SU-DHL-6 (cell line): Measurements from ENCODE around the gene CTU2.

Source experiments
- H2AFZ ChIP-seq: fragments of 200-600 bp; sonication (generic); 2 replicates; pipeline ENCODE4 v1.6.1; 2014; ENCODE audit warnings: low read depth, mild to moderate bottlenecking, moderate library complexity, mixed read lengths, antibody characterized with exemption, low read length; ENCODE audit not compliant: severe bottlenecking
- H3F3A ChIP-seq: fragments of 200-600 bp; shearing (Covaris generic); 2 replicates; pipeline ENCODE4 v1.6.0; 2016; ENCODE audit warnings: antibody characterized with exemption, mild to moderate bottlenecking; ENCODE audit not compliant: insufficient read depth
- H3K27ac ChIP-seq: fragments of 200-600 bp; sonication (generic); 2 replicates; pipeline ENCODE4 v1.5.1; 2016; ENCODE audit warnings: low read depth, mild to moderate bottlenecking, low read length, moderate library complexity, mixed read lengths
- H3K27me3 ChIP-seq: fragments of 200-600 bp; sonication (generic), shearing (Covaris generic); 2 replicates; pipeline ENCODE4 v1.6.0; 2014; ENCODE audit warnings: mild to moderate bottlenecking, low read length
- H3K36me3 ChIP-seq: fragments of 200-600 bp; sonication (generic); 2 replicates; pipeline ENCODE4 v1.6.1; 2014; ENCODE audit warnings: mild to moderate bottlenecking, low read length, mixed read lengths
- H3K4me2 ChIP-seq: fragments of 300-600, 200-600 bp; shearing (Covaris generic), sonication (generic); 2 replicates; pipeline ENCODE4 v1.6.0; 2014; ENCODE audit warnings: low read length, low read depth, mild to moderate bottlenecking; ENCODE audit not compliant: poor library complexity, severe bottlenecking
- H3K4me3 ChIP-seq: fragments of 200-600 bp; sonication (generic); 2 replicates; pipeline ENCODE4 v1.5.1; 2014; ENCODE audit warnings: antibody characterized with exemption, low read length, mild to moderate bottlenecking, mixed read lengths; ENCODE audit not compliant: insufficient read depth, poor library complexity, severe bottlenecking
- H3K79me2 ChIP-seq: fragments of 200-600 bp; sonication (generic); 2 replicates; pipeline ENCODE4 v1.6.1; 2014; ENCODE audit warnings: mild to moderate bottlenecking, low read length, moderate library complexity; ENCODE audit not compliant: insufficient read depth
- H3K9ac ChIP-seq: fragments of 200-600 bp; sonication (generic); 2 replicates; pipeline ENCODE4 v1.7.0; 2014; ENCODE audit warnings: mild to moderate bottlenecking, low read length
- H3K9me2 ChIP-seq: fragments of 200-600 bp; sonication (generic); replicated peaks from 2 replicates; pipeline ENCODE4 v1.6.1; 2014; ENCODE audit warnings: low read length; ENCODE audit not compliant: insufficient read depth
- H3K9me3 ChIP-seq: fragments of 200-600 bp; sonication (generic); 2 replicates; pipeline ENCODE4 v1.6.1; 2014; ENCODE audit warnings: low read length, mixed read lengths; ENCODE audit not compliant: insufficient read depth
- H4K20me1 ChIP-seq: fragments of 200-600 bp; sonication (generic); 2 replicates; pipeline ENCODE4 v1.6.1; 2014; ENCODE audit warnings: low read depth, mild to moderate bottlenecking, antibody characterized with exemption, low read length, moderate library complexity, mixed read lengths
- CTCF ChIP-seq: fragments of 200-600 bp; sonication (generic); IDR thresholded peaks from one replicate; pipeline ENCODE4 v1.5.1; 2017; ENCODE audit warnings: antibody characterized with exemption, mild to moderate bottlenecking, low read length, moderate library complexity; ENCODE audit not compliant: insufficient read depth, poor library complexity, severe bottlenecking
- EZH2phosphoT487 ChIP-seq: fragments of 200-600 bp; sonication (generic), shearing (Covaris generic); conservative IDR thresholded peaks from 2 replicates; pipeline ENCODE4 v1.6.1; 2018; ENCODE audit warnings: mild to moderate bottlenecking, antibody characterized with exemption, low read length, moderate library complexity, mixed read lengths

Gene CTU2

GRCh38 chr16:88761830-88762229, 55.5 kb downstream of the CTU2 start:
- H3K4me2 ChIP-seq, result no peak overlapping the region
- no peaks in the 10 kb centered on the region for H3K9me3 ChIP-seq
- no peaks in the 10 kb centered on the region for H3F3A ChIP-seq
- no peaks in the 10 kb centered on the region for H3K79me2 ChIP-seq
- H3K27me3 ChIP-seq, result no peaks in the 10 kb centered on the region
- H3K9ac ChIP-seq, result no peak overlapping the region
- H3K9me2 ChIP-seq, result no peaks in the 10 kb centered on the region
- H3K27ac ChIP-seq, result no peak overlapping the region
- H3K4me3 ChIP-seq, result no peak overlapping the region
- H2AFZ ChIP-seq, result no peak overlapping the region
- H4K20me1 ChIP-seq, result no peaks in the 10 kb centered on the region
- TF ChIP-seq EZH2phosphoT487, result no peak
- no peak for TF ChIP-seq CTCF
- no peaks in the 10 kb centered on the region for H3K36me3 ChIP-seq

GRCh38 chr16:88762258-88762870, 56.1 kb downstream of the CTU2 start:
- Histone ChIP-seq H3K36me3 (no peaks in the 10 kb centered on the region), H4K20me1 (no peaks in the 10 kb centered on the region), H3K4me2 (no peak overlapping the region), H2AFZ (no peak overlapping the region), H3K27me3 (no peaks in the 10 kb centered on the region), H3K4me3 (no peak overlapping the region), H3K27ac (no peak overlapping the region), H3K9ac (no peak overlapping the region), H3K9me3 (no peaks in the 10 kb centered on the region), H3K79me2 (no peaks in the 10 kb centered on the region), H3K9me2 (no peaks in the 10 kb centered on the region), H3F3A (no peaks in the 10 kb centered on the region)
- no peak for TF ChIP-seq CTCF

DNA sequence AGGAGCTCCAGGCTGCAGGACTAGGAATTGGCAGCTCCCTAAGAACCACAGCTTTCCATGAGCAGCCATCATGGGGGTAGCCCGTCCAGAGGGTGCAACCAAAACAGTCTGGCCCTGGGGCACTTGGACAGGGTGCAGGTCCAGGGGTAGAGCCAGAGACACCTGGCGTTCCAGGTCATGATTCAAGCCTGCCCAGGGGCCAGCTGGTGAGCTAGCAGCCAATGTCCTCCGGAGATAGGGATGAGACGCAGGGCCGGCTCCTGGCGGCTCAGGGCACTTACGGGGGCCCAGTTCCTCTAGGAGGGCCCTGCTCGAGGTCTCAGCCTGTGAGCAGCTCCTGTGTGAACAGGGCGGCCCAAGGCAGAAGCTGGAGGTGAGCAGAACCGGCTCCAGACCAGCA, 56.6 kb downstream of the CTU2 start:
- Histone ChIP-seq H3K27ac (no peak overlapping the region), H3F3A (no peaks in the 10 kb centered on the region), H3K4me3 (no peak overlapping the region), H3K9ac (no peak overlapping the region), H3K4me2 (no peak overlapping the region), H3K36me3 (no peaks in the 10 kb centered on the region), H2AFZ (no peak overlapping the region), H3K9me2 (no peaks in the 10 kb centered on the region), H3K27me3 (no peaks in the 10 kb centered on the region), H4K20me1 (no peaks in the 10 kb centered on the region), H3K9me3 (no peaks in the 10 kb centered on the region), H3K79me2 (no peaks in the 10 kb centered on the region)
- TF ChIP-seq CTCF, result no peak
- TF ChIP-seq EZH2phosphoT487, result no peak
